PFSK-1 (cell line): ENCODE data around the gene FAM221B.

Experiments used
- FOXP2 ChIP-seq: optimal IDR thresholded peaks from 2 replicates; pipeline ENCODE3; 2011; ENCODE audit warnings: borderline replicate concordance, control low read depth, inconsistent platforms; ENCODE audit not compliant: insufficient read depth; ENCODE audit errors: extremely low read length, extremely low read depth
- POLR2AphosphoS5 ChIP-seq: IDR thresholded peaks from 2 replicates; pipeline ENCODE4 v1.6.1; 2012; ENCODE audit warnings: low read depth, mild to moderate bottlenecking, control low read depth, low read length, moderate library complexity
- REST ChIP-seq, 2 experiments: IDR thresholded peaks; 2 replicates each; pipeline versions ENCODE4 v1.6.1 to v1.8.0; 2011 to 2012; ENCODE audit warnings: low read depth in 2 of 2, low read length in 2 of 2, control low read depth in 1 of 2, inconsistent platforms in 1 of 2, mild to moderate bottlenecking in 1 of 2, moderate library complexity in 1 of 2; ENCODE audit not compliant: insufficient read depth in 1 of 2
- SIN3A ChIP-seq: IDR thresholded peaks from 2 replicates; pipeline ENCODE4 v1.6.1; 2012; ENCODE audit warnings: mild to moderate bottlenecking, low read length, moderate library complexity, borderline replicate concordance; ENCODE audit not compliant: insufficient read depth
- TAF1 ChIP-seq: IDR thresholded peaks from 2 replicates; pipeline ENCODE4 v1.6.1; 2012; ENCODE audit warnings: low read length, control low read depth, borderline replicate concordance; ENCODE audit not compliant: insufficient read depth

Gene FAM221B

GRCh38 chr9:35862328-35862727, 33.8 kb upstream of the FAM221B start:
- no peak for TF ChIP-seq REST (IDR thresholded peaks at IDR 0.05; ENCODE audit: insufficient read depth in 1 of 2, low read depth in 2 of 2, low read length in 2 of 2)
- no peak for TF ChIP-seq POLR2AphosphoS5
- TF ChIP-seq SIN3A, result no peak
- no peak for TF ChIP-seq FOXP2

- TF ChIP-seq SIN3A (no peak), TAF1 (no peak), FOXP2 (no peak), POLR2AphosphoS5 (no peak), REST (IDR thresholded peaks at IDR 0.05; ENCODE audit: insufficient read depth in 1 of 2, low read depth in 2 of 2, low read length in 2 of 2) (no peak)
Measured at GRCh38 chr9:35861161-35861897, 32.8 kb upstream of the FAM221B start.

GRCh38 chr9:35859990-35860339, 31.4 kb upstream of the FAM221B start:
- no peak for TF ChIP-seq POLR2AphosphoS5
- no peak for TF ChIP-seq REST (IDR thresholded peaks at IDR 0.05; ENCODE audit: insufficient read depth in 1 of 2, low read depth in 2 of 2, low read length in 2 of 2)
- TF ChIP-seq FOXP2, result no peak
- TF ChIP-seq TAF1, result no peak
- no peak for TF ChIP-seq SIN3A

GRCh38 chr9:35859310-35859989, 30.9 kb upstream of the FAM221B start:
- TF ChIP-seq POLR2AphosphoS5 (no peak), REST (IDR thresholded peaks at IDR 0.05; ENCODE audit: insufficient read depth in 1 of 2, low read depth in 2 of 2, low read length in 2 of 2) (no peak), SIN3A (no peak), TAF1 (no peak), FOXP2 (no peak)

- TF ChIP-seq TAF1 (no peak), POLR2AphosphoS5 (no peak)
Measured at GRCh38 chr9:35858458-35858857, 29.9 kb upstream of the FAM221B start.
